ENCODE measurements around the gene TGFB1. TPM values are rescaled to one million over a fixed set of nuclear protein-coding genes. Genes with fewer than 3 reads are reported as not detected.

The TGFB1 gene
- polyA plus RNA-seq, 1 donor (not counting 4 experiments of a cell fraction or from before 2014, with no cell fraction given): 5.8 TPM

GRCh38 chr19:41324231-41324702 is 29.5 kb downstream of the TGFB1 start:
- Histone ChIP-seq H4K20me1 (ENCODE audit: control insufficient read depth, extremely low read depth, insufficient read depth, low read length) (peaks cover 3% of the 10 kb centered on the region), H3K4me1 (ENCODE audit: control insufficient read depth, extremely low read depth, insufficient read depth, low read length) (peaks cover 27% of the 10 kb centered on the region), H3K9me3 (ENCODE audit: control insufficient read depth, low read depth, low read length) (no peaks in the 10 kb centered on the region), H3K9ac (ENCODE audit: control insufficient read depth, extremely low read depth, insufficient read depth, low read length) (no peak overlapping the region), H3K36me3 (ENCODE audit: control insufficient read depth in 2 of 2, extremely low read depth in 1 of 2, insufficient read depth in 2 of 2, low read length in 2 of 2) (peaks cover 13 to 16% of the 10 kb centered on the region in 2 experiments), H3K79me2 (ENCODE audit: control insufficient read depth, insufficient read depth, low read length) (peaks cover 2% of the 10 kb centered on the region), H3K27ac (ENCODE audit: control insufficient read depth, insufficient read depth, low read length) (peak overlapping the region; percentile 27), H3K4me3 (ENCODE audit: control insufficient read depth in 2 of 3, extremely low read depth in 1 of 3, insufficient read depth in 2 of 3, low read depth in 1 of 3, low read length in 3 of 3) (no peak overlapping the region), H2AFZ (ENCODE audit: control insufficient read depth, low read length) (no peak overlapping the region), H3K9me1 (ENCODE audit: control insufficient read depth, extremely low read depth, insufficient read depth, low read length) (no peaks in the 10 kb centered on the region), H3K27me3 (ENCODE audit: control insufficient read depth, extremely low read depth, insufficient read depth, low read length) (no peaks in the 10 kb centered on the region), H3K4me2 (ENCODE audit: control insufficient read depth, extremely low read depth, insufficient read depth, low read depth, low read length) (no peak overlapping the region)
- DNase-seq (ENCODE audit: low read depth, low spot score) (no peak), FAIRE-seq (no peak)
- dilution Hi-C loops (cut with MboI; ENCODE audit: extremely low pct_ligation_motif_present, low sequenced_read_pairs): no loop called here
- TF ChIP-seq EZH2 (IDR thresholded peaks at IDR 0.05; ENCODE audit: low read length) (no peak), CTCF (optimal IDR thresholded peaks at IDR 0.05 in 1 of 3, IDR thresholded peaks at IDR 0.05 in 1 of 3, conservative IDR thresholded peaks at IDR 0.05 in 1 of 3; ENCODE audit: extremely low read depth in 1 of 3, insufficient read depth in 2 of 3, low read length in 3 of 3) (no peak)

- Histone ChIP-seq H3K9ac (ENCODE audit: control insufficient read depth, extremely low read depth, insufficient read depth, low read length) (peak overlapping the region; percentile 24), H4K20me1 (ENCODE audit: control insufficient read depth, extremely low read depth, insufficient read depth, low read length) (peaks cover 3% of the 10 kb centered on the region), H3K4me1 (ENCODE audit: control insufficient read depth, extremely low read depth, insufficient read depth, low read length) (peaks cover 21% of the 10 kb centered on the region), H3K9me1 (ENCODE audit: control insufficient read depth, extremely low read depth, insufficient read depth, low read length) (no peaks in the 10 kb centered on the region), H2AFZ (ENCODE audit: control insufficient read depth, low read length) (no peak overlapping the region), H3K27me3 (ENCODE audit: control insufficient read depth, extremely low read depth, insufficient read depth, low read length) (no peaks in the 10 kb centered on the region), H3K4me3 (ENCODE audit: control insufficient read depth in 2 of 3, extremely low read depth in 1 of 3, insufficient read depth in 2 of 3, low read depth in 1 of 3, low read length in 3 of 3) (no peak overlapping the region), H3K9me3 (ENCODE audit: control insufficient read depth, low read depth, low read length) (no peaks in the 10 kb centered on the region), H3K79me2 (ENCODE audit: control insufficient read depth, insufficient read depth, low read length) (peaks cover 2% of the 10 kb centered on the region), H3K36me3 (ENCODE audit: control insufficient read depth in 2 of 2, extremely low read depth in 1 of 2, insufficient read depth in 2 of 2, low read length in 2 of 2) (peaks cover 19 to 23% of the 10 kb centered on the region in 2 experiments), H3K4me2 (ENCODE audit: control insufficient read depth, extremely low read depth, insufficient read depth, low read depth, low read length) (no peak overlapping the region), H3K27ac (ENCODE audit: control insufficient read depth, insufficient read depth, low read length) (peak overlapping the region; percentile 51)
- DNase-seq (ENCODE audit: low read depth, low spot score): no peak
- no peak for FAIRE-seq
- TF ChIP-seq CTCF (optimal IDR thresholded peaks at IDR 0.05 in 1 of 3, IDR thresholded peaks at IDR 0.05 in 1 of 3, conservative IDR thresholded peaks at IDR 0.05 in 1 of 3; ENCODE audit: extremely low read depth in 1 of 3, insufficient read depth in 2 of 3, low read length in 3 of 3): no peak
- TF ChIP-seq EZH2 (IDR thresholded peaks at IDR 0.05; ENCODE audit: low read length): no peak
- dilution Hi-C loops (cut with MboI; ENCODE audit: extremely low pct_ligation_motif_present, low sequenced_read_pairs): no loop called here
Measured at GRCh38 chr19:41323430-41324125, 30.1 kb downstream of the TGFB1 start.
